OCI-LY3 (cell line): ENCODE results near the gene THBS2.

ENCODE experiments used
- EZH2phosphoT487 ChIP-seq: fragments of 200-600 bp; shearing (Covaris generic); IDR thresholded peaks from 2 replicates; pipeline ENCODE4 v1.6.1; 2018; ENCODE audit warnings: antibody characterized with exemption, mixed run types, low read depth
- TF ChIP-seq, protein P1 (sequence below): fragments of 200-600, 300-600 bp; sonication (generic); IDR thresholded peaks from 2 replicates; pipeline ENCODE4 v1.5.1; 2014; ENCODE audit warnings: antibody characterized with exemption, low read length, low read depth

DNA sequence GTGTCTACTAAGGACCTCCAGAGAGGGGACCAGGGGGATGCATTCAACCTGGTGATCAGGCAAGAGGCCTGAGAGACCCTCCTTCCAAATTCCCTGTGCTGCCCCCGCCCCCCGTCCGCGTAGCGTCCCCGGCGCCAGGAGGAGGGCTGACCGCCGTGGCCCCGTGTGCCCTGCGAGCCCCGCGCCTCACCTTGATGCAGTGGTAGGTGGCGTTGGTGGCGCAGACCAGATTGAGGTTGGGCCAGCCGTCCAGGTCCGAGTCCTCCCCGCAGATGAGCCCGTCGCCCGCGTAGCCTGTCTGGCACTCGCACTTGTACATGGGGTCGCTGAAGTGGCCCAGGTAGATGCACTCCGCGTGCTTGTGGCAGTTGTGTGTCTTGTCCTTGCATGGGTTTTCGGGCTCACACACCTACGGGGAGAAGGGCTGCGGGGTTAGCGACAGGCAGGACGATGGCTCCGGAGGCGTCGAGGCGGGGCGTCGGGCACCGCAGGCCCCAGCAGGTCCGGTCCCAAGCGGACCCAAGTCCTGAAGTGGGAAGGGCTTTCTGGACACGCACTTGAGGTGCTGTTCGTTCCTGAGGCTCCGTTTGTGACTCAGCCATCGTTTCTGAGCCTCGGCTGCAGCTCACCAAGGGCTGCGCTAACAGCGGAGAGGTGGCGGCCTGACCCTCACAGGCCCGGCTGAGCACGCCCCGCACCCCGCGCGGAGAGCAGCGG is 21.7 kb downstream of the THBS2 start:
- TF ChIP-seq, protein P1, sequence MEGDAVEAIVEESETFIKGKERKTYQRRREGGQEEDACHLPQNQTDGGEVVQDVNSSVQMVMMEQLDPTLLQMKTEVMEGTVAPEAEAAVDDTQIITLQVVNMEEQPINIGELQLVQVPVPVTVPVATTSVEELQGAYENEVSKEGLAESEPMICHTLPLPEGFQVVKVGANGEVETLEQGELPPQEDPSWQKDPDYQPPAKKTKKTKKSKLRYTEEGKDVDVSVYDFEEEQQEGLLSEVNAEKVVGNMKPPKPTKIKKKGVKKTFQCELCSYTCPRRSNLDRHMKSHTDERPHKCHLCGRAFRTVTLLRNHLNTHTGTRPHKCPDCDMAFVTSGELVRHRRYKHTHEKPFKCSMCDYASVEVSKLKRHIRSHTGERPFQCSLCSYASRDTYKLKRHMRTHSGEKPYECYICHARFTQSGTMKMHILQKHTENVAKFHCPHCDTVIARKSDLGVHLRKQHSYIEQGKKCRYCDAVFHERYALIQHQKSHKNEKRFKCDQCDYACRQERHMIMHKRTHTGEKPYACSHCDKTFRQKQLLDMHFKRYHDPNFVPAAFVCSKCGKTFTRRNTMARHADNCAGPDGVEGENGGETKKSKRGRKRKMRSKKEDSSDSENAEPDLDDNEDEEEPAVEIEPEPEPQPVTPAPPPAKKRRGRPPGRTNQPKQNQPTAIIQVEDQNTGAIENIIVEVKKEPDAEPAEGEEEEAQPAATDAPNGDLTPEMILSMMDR: no peak
- no peak for TF ChIP-seq EZH2phosphoT487
